GM19395 (cell line): ENCODE data around the gene PSMB11.

Experiments used
- ATAC-seq: cut with Tn5 transposase; IDR thresholded peaks from one replicate; pipeline ENCODE4 v1.9.1; 2021; ENCODE audit warnings: mild to moderate bottlenecking, moderate library complexity; ENCODE audit not compliant: unreplicated experiment

The PSMB11 gene

DNA sequence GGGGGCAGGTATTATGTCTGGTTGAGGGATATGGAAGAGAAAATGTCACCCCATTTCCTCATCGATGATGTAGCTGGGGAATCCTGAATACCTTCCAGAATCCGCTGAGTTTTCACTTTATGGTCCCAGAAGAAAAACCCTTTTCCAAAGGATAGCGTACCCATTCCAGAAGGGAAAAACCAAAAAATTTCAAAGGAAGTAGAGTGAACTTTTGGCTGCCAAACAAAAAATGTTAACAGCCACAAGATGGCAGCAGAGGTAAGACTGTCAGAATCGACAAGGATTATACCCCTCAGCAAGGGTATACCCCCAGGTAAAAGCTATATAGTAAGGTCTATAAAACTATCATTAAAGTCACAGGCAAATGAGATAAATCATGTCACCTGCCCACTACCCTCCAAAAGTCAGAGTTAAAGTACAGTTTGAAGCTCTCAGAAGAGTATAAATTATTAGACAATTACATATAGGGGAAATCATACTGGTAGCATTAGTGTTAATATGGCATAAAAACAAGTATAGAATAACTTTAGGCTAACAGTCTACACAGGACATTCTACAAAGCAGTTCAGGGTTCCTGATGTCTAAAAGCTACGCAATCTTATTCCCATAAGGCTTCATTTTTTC lies 34.9 kb downstream of the PSMB11 start:
- ATAC-seq, result no peak

DNA sequence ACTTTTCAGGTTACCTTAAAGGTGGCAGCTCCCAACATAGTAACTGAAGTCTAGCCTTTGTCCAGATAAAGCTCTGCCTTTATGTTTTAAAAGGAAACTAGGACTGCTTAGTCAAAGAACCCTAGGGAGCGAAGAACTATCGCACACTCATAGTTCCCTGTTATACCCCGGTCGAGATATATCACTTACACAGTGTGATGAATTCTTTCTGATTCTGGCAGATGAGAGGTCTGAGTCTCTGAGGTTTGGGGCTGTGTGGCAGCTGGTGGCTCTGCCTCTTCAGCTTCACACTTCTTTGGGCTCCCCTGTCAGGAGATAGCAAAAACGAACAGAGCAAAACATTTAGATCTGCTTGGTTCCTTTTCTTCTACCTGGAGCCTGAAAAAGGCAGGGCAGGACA lies 36.0 kb downstream of the PSMB11 start:
- no peak for ATAC-seq

DNA sequence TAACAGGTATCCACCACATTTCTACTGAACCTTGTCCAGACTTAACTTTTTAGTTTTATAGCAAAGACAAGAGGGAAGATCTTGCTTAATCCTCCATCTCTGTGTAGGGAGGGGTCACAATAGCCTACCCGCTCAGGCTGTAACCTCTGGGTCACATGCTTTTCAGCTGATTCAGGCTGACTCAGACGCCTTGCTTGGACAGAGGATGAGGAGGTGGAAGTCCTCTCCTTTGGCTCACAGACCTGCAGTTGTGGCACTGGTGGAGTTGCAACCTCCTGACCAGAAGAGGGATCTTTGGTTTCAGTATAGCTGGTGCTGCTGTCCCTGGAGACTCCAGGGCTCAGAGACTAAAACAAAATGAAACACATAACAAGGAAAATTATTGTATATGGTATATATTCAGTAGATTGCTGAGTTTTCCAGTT lies 36.7 kb downstream of the PSMB11 start:
- no peak for ATAC-seq

DNA sequence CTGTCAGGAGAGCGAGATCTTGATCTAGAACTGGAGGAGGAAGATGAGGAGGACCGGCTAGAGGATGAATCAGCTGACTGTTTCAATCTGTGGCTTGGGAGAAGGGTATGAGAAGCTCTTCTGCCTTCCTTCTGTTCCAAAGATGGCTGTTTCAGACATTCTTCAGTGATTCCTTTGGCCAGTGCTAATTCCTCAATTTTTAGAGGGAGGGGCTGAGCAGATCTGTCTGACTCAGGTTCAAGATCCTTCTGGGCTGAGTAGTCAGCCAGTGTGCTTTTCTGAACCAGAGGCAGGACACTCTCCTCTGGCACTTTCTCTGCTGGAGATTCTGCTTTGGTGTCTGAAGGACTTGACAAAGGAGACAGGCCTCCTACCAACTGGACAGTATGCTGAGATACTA lies 37.7 kb downstream of the PSMB11 start:
- ATAC-seq, result no peak

DNA sequence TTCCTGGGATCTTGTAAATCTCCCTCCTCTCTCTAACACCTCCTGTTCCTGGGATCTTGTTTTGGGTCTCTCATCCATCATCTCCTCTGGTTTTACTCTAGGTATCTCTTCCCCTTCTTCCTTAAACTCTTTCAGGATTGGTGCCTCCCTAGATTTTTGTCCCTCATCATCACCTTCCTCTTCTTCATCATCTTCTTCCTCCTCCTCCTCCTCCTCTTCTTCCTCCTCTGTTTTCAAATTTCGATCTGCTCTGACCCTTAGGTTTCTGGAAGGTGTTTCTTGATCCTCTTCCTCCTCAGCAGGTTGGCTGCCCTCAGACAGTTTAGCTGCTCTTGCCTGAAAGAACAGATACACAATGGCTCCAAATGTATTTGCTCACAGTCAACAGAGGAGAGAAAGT lies 38.5 kb downstream of the PSMB11 start:
- ATAC-seq, result no peak

DNA sequence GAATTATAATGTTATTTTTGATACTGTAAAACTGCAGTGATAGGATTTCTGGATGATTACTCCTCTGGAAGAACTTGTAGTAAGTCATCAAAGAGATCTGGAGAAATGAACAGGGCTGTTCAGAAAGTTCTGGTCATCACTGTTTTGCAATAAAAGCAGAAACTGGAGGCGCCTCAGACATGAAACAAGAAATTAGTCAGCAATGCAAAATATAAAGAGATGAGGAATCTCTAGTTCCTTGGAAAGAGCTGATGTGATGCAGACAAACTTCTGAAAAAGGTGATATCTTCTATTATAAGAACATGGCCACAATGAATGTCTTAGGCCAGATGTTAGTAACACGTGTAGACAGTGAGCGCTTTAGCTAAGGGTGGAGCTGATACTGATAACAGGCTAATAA lies 43.4 kb downstream of the PSMB11 start:
- ATAC-seq, result no peak

DNA sequence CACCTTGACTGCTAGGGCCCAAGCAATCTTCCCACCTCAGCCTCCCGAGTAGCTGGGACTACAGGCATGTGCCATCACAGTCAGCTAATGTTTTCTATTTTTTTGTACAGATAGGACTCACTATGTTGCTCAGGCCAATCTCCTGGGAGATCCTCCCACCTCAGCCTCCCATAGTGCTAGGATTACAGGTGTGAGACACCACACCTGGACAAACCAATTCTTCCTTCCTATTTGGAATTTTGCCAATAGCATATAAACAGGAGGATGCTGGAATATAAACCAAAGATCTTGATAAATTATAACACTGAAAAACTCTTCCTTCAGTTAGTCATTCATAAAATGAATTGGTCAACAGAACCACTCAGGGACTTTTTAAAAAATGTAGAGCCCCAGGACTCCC lies 44.6 kb downstream of the PSMB11 start:
- ATAC-seq, result no peak

GRCh38 chr14:23089498-23090253 lies 47.7 kb downstream of the PSMB11 start:
- ATAC-seq, result no peak

DNA sequence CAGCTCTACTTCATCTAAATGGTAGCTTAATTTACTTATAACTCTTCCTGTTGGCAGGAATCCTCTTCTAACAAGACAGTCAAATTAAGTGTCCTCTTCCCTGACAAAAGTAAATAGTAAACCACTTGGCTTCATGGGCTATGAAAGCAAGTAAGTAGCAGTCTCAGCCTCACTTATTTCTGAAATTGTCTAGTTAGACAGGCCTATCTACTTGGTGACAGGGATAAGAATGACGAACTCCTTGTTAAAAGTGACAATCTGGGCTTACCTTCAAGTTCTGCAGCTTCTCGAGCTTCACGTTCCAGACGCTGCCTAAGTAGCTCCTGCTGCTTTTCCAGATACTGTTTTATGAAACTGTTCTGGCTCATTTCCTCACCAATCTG lies 48.2 kb downstream of the PSMB11 start:
- ATAC-seq, result no peak

DNA sequence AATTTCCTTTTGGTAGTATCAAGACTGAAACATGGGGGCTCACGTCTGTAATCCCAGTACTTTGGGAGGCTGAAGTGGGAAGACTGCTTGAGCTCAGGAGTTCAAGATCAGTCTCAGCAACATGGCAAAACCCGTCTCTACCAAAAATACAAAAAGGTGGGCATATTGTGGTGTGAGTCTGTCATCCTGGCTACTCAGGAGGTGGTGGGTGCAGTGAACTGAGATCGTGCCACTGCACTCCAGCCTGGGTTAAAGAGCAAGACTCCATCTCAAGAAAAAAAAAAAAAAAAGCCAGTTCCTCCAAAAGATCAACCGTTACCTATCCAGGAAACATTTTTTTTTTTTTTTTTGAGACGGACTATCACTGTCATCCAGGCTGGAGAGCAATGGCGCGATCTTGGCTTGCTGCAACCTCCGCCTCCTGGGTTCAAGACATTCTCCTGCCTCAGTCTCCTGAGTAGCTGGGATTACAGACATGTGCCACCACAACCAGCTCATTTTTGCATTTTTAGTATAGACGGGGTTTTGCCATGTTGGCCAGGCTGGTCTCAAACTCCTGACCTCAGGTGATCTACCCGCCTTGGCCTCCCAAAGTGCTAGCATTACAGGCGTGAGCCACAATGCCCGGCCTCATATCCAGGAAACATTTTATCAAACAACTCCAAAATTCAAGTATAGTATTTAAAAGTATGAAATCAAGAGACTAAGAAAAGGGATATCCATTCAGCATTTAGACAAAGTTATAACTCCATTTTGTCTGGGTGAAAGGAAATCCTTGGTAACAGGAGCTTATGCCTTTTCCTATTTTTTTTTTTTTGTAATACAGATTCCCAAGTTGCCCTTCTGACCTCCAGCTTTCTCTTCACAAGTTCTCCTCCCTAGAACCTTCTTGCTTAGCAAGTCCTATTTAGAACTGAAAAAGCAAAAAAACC lies 49.5 kb downstream of the PSMB11 start:
- no peak for ATAC-seq

DNA sequence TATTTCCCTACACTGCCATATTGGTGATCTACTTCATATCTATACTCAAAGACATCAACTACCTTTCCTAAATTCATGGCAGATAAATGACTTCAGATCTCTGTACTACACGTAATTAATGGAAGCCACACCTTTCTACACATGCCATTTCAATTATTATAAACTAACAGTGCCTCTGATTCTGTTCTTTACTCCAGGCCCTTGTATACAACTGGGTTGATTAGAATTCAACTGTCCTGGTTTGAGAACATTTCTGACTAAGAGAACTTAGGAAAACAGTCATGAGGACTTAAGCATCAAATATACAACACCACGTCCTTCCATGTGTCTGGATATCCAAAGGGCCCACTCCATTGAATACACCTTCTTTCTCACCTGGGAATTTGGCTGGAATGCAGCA lies 51.1 kb downstream of the PSMB11 start:
- ATAC-seq, result no peak

GRCh38 chr14:23093526-23093925 lies 51.5 kb downstream of the PSMB11 start:
- ATAC-seq, result no peak
